H1 (cell line): ENCODE data around the gene NECTIN1. TPM values are rescaled to one million over a fixed set of nuclear protein-coding genes. Genes with fewer than 3 reads are reported as not detected.

Source experiments
- EGR1 ChIP-seq: IDR thresholded peaks from 2 replicates; pipeline ENCODE4 v1.6.1; 2011; ENCODE audit warnings: low read depth, low read length, borderline replicate concordance
- HDAC6 ChIP-seq: IDR thresholded peaks from one replicate; pipeline ENCODE4 v1.7.1; 2012; ENCODE audit warnings: low read depth, mild to moderate bottlenecking, inconsistent platforms, low read length, moderate library complexity
- KDM1A ChIP-seq: fragments of 200-600, 300-600 bp; sonication (generic); IDR thresholded peaks from 2 replicates; pipeline ENCODE4 v1.7.1; 2016; ENCODE audit warnings: mild to moderate bottlenecking, low read length, borderline replicate concordance
- polyA plus RNA-seq, 7 experiments: library from polyadenylated mRNA; depleted of rRNA in 3 of 7; stranded (reverse) in 5 of 7; unstranded in 2 of 7; fragments of >200 nt in 5 of 7; fragments of 200-250 nt in 2 of 7; gene quantifications; 1 replicate in 5 of 7; 2 replicates in 1 of 7; 4 replicates in 1 of 7; pipeline versions ENCODE4 v1.2.1 to v1.2.3, GENCODE V29; 2011 to 2013; ENCODE audit warnings: missing spikeins in 2 of 7, mixed read lengths in 2 of 7
- total RNA-seq: library from RNA; stranded (reverse); fragmentation: NEBNext Ultra II Directional; extraction: Animal tissue kit (Norgen Biotek cat#: 25700); gene quantifications from 2 replicates; pipeline ENCODE4 v1.2.1, GENCODE V29; 2021
- TF ChIP-seq, protein P1 (sequence below): fragments of 300-600 bp; sonication (generic); IDR thresholded peaks from 2 replicates; pipeline ENCODE4 v1.7.1; 2012; ENCODE audit warnings: low read length, moderate library complexity, mild to moderate bottlenecking, inconsistent platforms; ENCODE audit not compliant: insufficient replicate concordance
- TF ChIP-seq, protein P2 (sequence below): IDR thresholded peaks from 2 replicates; pipeline ENCODE4 v1.6.1; 2011; ENCODE audit warnings: low read length, improper control_type of control experiment

Gene NECTIN1
- total and polyA plus RNA-seq, 2 of the 8 experiments (the other 6 are each of a cell fraction or from before 2014, with no cell fraction given): 43.2 to 97.7 TPM

DNA sequence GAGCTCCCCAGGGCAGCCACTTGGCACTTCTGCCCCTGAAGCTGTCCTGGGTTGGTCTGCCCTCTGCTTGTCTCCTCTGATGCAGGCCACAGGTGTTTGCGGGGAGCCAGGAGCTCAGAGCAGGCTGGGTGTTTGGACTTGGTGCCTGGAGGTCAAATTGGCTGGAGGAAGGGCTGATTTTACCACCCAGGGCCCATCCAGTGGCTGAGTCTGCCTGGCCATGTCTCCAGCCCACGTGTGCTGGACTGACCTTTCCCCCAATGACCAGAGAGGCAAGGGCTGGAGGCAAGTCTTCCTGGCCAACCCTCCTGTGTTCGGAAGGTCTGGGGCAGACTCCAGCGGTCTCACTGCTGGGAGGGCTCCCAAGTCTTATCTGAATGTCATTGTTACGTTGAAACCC, 84.0 kb downstream of the NECTIN1 start (continued):
- TF ChIP-seq, protein P1, sequence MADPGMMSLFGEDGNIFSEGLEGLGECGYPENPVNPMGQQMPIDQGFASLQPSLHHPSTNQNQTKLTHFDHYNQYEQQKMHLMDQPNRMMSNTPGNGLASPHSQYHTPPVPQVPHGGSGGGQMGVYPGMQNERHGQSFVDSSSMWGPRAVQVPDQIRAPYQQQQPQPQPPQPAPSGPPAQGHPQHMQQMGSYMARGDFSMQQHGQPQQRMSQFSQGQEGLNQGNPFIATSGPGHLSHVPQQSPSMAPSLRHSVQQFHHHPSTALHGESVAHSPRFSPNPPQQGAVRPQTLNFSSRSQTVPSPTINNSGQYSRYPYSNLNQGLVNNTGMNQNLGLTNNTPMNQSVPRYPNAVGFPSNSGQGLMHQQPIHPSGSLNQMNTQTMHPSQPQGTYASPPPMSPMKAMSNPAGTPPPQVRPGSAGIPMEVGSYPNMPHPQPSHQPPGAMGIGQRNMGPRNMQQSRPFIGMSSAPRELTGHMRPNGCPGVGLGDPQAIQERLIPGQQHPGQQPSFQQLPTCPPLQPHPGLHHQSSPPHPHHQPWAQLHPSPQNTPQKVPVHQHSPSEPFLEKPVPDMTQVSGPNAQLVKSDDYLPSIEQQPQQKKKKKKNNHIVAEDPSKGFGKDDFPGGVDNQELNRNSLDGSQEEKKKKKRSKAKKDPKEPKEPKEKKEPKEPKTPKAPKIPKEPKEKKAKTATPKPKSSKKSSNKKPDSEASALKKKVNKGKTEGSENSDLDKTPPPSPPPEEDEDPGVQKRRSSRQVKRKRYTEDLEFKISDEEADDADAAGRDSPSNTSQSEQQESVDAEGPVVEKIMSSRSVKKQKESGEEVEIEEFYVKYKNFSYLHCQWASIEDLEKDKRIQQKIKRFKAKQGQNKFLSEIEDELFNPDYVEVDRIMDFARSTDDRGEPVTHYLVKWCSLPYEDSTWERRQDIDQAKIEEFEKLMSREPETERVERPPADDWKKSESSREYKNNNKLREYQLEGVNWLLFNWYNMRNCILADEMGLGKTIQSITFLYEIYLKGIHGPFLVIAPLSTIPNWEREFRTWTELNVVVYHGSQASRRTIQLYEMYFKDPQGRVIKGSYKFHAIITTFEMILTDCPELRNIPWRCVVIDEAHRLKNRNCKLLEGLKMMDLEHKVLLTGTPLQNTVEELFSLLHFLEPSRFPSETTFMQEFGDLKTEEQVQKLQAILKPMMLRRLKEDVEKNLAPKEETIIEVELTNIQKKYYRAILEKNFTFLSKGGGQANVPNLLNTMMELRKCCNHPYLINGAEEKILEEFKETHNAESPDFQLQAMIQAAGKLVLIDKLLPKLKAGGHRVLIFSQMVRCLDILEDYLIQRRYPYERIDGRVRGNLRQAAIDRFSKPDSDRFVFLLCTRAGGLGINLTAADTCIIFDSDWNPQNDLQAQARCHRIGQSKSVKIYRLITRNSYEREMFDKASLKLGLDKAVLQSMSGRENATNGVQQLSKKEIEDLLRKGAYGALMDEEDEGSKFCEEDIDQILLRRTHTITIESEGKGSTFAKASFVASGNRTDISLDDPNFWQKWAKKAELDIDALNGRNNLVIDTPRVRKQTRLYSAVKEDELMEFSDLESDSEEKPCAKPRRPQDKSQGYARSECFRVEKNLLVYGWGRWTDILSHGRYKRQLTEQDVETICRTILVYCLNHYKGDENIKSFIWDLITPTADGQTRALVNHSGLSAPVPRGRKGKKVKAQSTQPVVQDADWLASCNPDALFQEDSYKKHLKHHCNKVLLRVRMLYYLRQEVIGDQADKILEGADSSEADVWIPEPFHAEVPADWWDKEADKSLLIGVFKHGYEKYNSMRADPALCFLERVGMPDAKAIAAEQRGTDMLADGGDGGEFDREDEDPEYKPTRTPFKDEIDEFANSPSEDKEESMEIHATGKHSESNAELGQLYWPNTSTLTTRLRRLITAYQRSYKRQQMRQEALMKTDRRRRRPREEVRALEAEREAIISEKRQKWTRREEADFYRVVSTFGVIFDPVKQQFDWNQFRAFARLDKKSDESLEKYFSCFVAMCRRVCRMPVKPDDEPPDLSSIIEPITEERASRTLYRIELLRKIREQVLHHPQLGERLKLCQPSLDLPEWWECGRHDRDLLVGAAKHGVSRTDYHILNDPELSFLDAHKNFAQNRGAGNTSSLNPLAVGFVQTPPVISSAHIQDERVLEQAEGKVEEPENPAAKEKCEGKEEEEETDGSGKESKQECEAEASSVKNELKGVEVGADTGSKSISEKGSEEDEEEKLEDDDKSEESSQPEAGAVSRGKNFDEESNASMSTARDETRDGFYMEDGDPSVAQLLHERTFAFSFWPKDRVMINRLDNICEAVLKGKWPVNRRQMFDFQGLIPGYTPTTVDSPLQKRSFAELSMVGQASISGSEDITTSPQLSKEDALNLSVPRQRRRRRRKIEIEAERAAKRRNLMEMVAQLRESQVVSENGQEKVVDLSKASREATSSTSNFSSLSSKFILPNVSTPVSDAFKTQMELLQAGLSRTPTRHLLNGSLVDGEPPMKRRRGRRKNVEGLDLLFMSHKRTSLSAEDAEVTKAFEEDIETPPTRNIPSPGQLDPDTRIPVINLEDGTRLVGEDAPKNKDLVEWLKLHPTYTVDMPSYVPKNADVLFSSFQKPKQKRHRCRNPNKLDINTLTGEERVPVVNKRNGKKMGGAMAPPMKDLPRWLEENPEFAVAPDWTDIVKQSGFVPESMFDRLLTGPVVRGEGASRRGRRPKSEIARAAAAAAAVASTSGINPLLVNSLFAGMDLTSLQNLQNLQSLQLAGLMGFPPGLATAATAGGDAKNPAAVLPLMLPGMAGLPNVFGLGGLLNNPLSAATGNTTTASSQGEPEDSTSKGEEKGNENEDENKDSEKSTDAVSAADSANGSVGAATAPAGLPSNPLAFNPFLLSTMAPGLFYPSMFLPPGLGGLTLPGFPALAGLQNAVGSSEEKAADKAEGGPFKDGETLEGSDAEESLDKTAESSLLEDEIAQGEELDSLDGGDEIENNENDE: no peak
- TF ChIP-seq, protein P2, sequence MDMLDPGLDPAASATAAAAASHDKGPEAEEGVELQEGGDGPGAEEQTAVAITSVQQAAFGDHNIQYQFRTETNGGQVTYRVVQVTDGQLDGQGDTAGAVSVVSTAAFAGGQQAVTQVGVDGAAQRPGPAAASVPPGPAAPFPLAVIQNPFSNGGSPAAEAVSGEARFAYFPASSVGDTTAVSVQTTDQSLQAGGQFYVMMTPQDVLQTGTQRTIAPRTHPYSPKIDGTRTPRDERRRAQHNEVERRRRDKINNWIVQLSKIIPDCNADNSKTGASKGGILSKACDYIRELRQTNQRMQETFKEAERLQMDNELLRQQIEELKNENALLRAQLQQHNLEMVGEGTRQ: no peak
- TF ChIP-seq HDAC6 (no peak), EGR1 (no peak), KDM1A (no peak)
